GM12878 (cell line): ENCODE results near the gene CHAC2. TPM values are rescaled to one million over a fixed set of nuclear protein-coding genes. Genes with fewer than 3 reads are reported as not detected.

Source experiments
- ATAC-seq: fragments of 200-7000 bp; cut with Tn5 transposase; 3 replicates; pipeline ENCODE4 v1.9.1; 2020; ENCODE audit warnings: mild to moderate bottlenecking, moderate library complexity
- BruUV-seq: library from RNA; stranded (reverse); fragments of 400-500 nt; replicated peaks from 2 replicates; lab custom pipeline; 2021; lab: Mats Ljungman, UMichigan
- CTCF ChIA-PET: fragments of 300-600 bp; sonication (Branson Sonifier 250); formaldehyde crosslinking; extraction: SDS; loops from one replicate; lab custom pipeline; 2021; ENCODE audit warnings: inconsistent platforms; lab: Yijun Ruan, JAX
- POLR2A ChIA-PET: fragments of 350-600 bp; formaldehyde crosslinking; extraction: SDS; loops from one replicate; lab custom pipeline; 2021; ENCODE audit warnings: inconsistent platforms; lab: Charles Lee
- RAD21 ChIA-PET: fragments of 300-600 bp; sonication (Branson Sonifier 250); formaldehyde crosslinking; loops from one replicate; lab custom pipeline; 2023; ENCODE audit warnings: antibody characterized with exemption; ENCODE audit not compliant: unreplicated experiment; lab: Charles Lee
- SMC1A ChIA-PET: fragments of 300-600 bp; sonication (Branson Sonifier 250); formaldehyde crosslinking; loops from one replicate; lab custom pipeline; 2023; ENCODE audit not compliant: unreplicated experiment, uncharacterized antibody; lab: Charles Lee
- DNase-seq: peaks from one replicate; pipeline ENCODE4 v3.0.0-alpha.2; 2011; ENCODE audit warnings: low read depth, low spot score
- FAIRE-seq: peaks from 3 replicates; lab custom pipeline; 2011; peaks lifted over from hg19 to GRCh38; lab: Jason Lieb, UNC
- H2AFZ ChIP-seq: 2 replicates; pipeline ENCODE4 v1.6.0; 2011; ENCODE audit warnings: low read depth, low read length, control low read depth; ENCODE audit not compliant: control insufficient read depth
- H3K27ac ChIP-seq: 2 replicates; pipeline ENCODE4 v1.5.1; 2011; ENCODE audit warnings: control low read depth; ENCODE audit not compliant: control insufficient read depth, insufficient read depth
- H3K27me3 ChIP-seq, 2 experiments: replicated peaks in 1 of 2; 2 replicates each; pipeline versions ENCODE4 v1.6.0 to v1.6.1; 2011; ENCODE audit warnings: low read length in 1 of 2; ENCODE audit not compliant: control insufficient read depth in 2 of 2, insufficient read depth in 2 of 2
- H3K36me3 ChIP-seq, 2 experiments: 2 replicates each; pipeline ENCODE4 v1.5.1; 2011; ENCODE audit warnings: low read length in 1 of 2; ENCODE audit not compliant: control insufficient read depth in 2 of 2, insufficient read depth in 2 of 2
- H3K4me1 ChIP-seq: 2 replicates; pipeline ENCODE4 v1.6.1; 2011; ENCODE audit warnings: mild to moderate bottlenecking, low read length, moderate library complexity, mixed read lengths; ENCODE audit not compliant: control insufficient read depth, insufficient read depth
- H3K4me2 ChIP-seq: 2 replicates; pipeline ENCODE4 v1.6.0; 2011; ENCODE audit warnings: control low read depth; ENCODE audit not compliant: control insufficient read depth, insufficient read depth
- H3K4me3 ChIP-seq: fragments of 200-600 bp; sonication (generic); 2 replicates; pipeline ENCODE4 v1.5.1; 2016
- H3K79me2 ChIP-seq: 2 replicates; pipeline ENCODE4 v1.6.0; 2011; ENCODE audit warnings: low read length; ENCODE audit not compliant: control insufficient read depth, insufficient read depth
- H3K9ac ChIP-seq: 2 replicates; pipeline ENCODE4 v1.8.0; 2011; ENCODE audit warnings: low read length, control low read depth, mixed read lengths; ENCODE audit not compliant: control insufficient read depth, insufficient read depth
- H3K9me3 ChIP-seq: replicated peaks from 3 replicates; pipeline ENCODE4 v1.5.1; 2011; ENCODE audit warnings: mild to moderate bottlenecking, low read length; ENCODE audit not compliant: control insufficient read depth, insufficient read depth
- H4K20me1 ChIP-seq: 2 replicates; pipeline ENCODE4 v1.6.0; 2011; ENCODE audit not compliant: control insufficient read depth, insufficient read depth
- ATF7 ChIP-seq: fragments of 450-650 bp; IDR thresholded peaks from 2 replicates; pipeline ENCODE4 v1.6.1; 2016; ENCODE audit warnings: low read depth, mild to moderate bottlenecking
- CREM ChIP-seq: IDR thresholded peaks from 2 replicates; pipeline ENCODE4 v1.6.1; 2014; ENCODE audit warnings: antibody characterized with exemption, low read depth
- JUNB ChIP-seq: IDR thresholded peaks from 2 replicates; pipeline ENCODE4 v1.6.1; 2016; ENCODE audit warnings: antibody characterized with exemption, mild to moderate bottlenecking
- RAD51 ChIP-seq: fragments of 450-650 bp; IDR thresholded peaks from 2 replicates; pipeline ENCODE4 v1.6.1; 2016; ENCODE audit warnings: moderate library complexity, mild to moderate bottlenecking, inconsistent platforms
- SMAD5 ChIP-seq: IDR thresholded peaks from 2 replicates; pipeline ENCODE4 v1.6.1; 2016; ENCODE audit warnings: antibody characterized with exemption, low read depth
- ZZZ3 ChIP-seq: IDR thresholded peaks from 2 replicates; pipeline ENCODE4 v1.6.1; 2011; ENCODE audit warnings: low read depth; ENCODE audit not compliant: control insufficient read depth, insufficient read length
- whole genome bisulfite sequencing: methylation state at CpG from one replicate; pipeline ENCODE4 v1.1.6; 2016; ENCODE audit warnings: low lambda C conversion rate; ENCODE audit not compliant: insufficient replicate concordance, insufficient coverage; ENCODE audit errors: missing lambda C conversion rate; 5-methylcytosine and 5-hydroxymethylcytosine counted together
- in situ Hi-C: fragments of 300-500 bp; cut with MboI; formaldehyde crosslinking; loops from 9 replicates; pipeline ENCODE4 v1.14.3; 2018; ENCODE audit warnings: mixed read lengths
- intact Hi-C: fragments of 100-400 bp; cut with micrococcal nuclease; formaldehyde crosslinking; loops from one replicate; pipeline ENCODE4 v1.14.2; 2022; ENCODE audit not compliant: unreplicated experiment
- polyA plus RNA-seq, 11 experiments: library from polyadenylated mRNA; depleted of rRNA in 4 of 11; unstranded in 6 of 11; stranded (reverse) in 5 of 11; fragments of >200 nt; fragmentation: Nextera tagmentation in 4 of 11; fragmentation: Illumina TruSeq in 1 of 11; extraction: Ambion mirVana in 4 of 11; extraction: Trizol in 1 of 11; gene quantifications; 1 replicate in 1 of 11; 2 replicates in 10 of 11; pipeline versions ENCODE4 v1.2.1 to v1.2.3, GENCODE V29; 2011 to 2016; ENCODE audit warnings: inconsistent platforms in 2 of 11, missing spikeins in 2 of 11, low read depth in 1 of 11
- total RNA-seq, 4 experiments: library from RNA; depleted of rRNA in 3 of 4; stranded (reverse); fragments of >200 nt in 3 of 4; fragmentation: Illumina TruSeq in 1 of 4; extraction: Trizol in 1 of 4; gene quantifications; 2 replicates each; pipeline versions ENCODE4 v1.2.1 to v1.2.3, GENCODE V29; 2013 to 2021
- TF ChIP-seq, protein P1 (sequence below): IDR thresholded peaks from 2 replicates; pipeline ENCODE4 v1.6.1; 2012; ENCODE audit warnings: low read depth, low read length, improper control_type of control experiment
- TF ChIP-seq, protein P2 (sequence below): fragments of 450-650 bp; formaldehyde crosslinking; IDR thresholded peaks from 2 replicates; pipeline ENCODE4 v1.4.0; 2020; ENCODE audit warnings: mild to moderate bottlenecking, moderate library complexity

CHAC2 gene
- total and polyA plus RNA-seq, 10 of the 15 experiments (the other 5 are each of a cell fraction or from before 2014, with no cell fraction given) = 11.0 to 67.6 (median 25.0) TPM

DNA sequence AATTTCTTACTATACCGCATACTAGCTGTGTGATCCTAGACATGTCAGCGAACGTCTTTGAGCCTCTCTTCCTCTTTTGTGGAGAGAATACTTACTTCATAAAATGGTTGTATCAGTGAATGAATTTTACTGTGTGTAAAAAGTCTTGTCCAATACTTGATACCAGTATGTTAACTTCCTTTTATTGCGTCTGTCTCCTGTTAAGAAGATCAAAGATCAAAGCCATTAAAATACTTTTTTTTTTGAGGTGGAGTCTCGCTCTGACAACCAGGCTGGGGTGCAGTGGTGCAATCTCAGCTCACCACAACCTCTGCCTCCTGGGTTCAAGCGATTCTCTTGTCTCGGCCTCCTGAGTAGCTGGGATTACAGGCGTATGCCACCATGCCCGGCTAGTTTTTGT lies 52.4 kb downstream of the CHAC2 start (continued):
- no peak for TF ChIP-seq ATF7
- no peak for TF ChIP-seq RAD51
- no peak for TF ChIP-seq JUNB
- TF ChIP-seq, protein P1, sequence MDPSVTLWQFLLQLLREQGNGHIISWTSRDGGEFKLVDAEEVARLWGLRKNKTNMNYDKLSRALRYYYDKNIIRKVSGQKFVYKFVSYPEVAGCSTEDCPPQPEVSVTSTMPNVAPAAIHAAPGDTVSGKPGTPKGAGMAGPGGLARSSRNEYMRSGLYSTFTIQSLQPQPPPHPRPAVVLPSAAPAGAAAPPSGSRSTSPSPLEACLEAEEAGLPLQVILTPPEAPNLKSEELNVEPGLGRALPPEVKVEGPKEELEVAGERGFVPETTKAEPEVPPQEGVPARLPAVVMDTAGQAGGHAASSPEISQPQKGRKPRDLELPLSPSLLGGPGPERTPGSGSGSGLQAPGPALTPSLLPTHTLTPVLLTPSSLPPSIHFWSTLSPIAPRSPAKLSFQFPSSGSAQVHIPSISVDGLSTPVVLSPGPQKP = no peak
- TF ChIP-seq SMAD5 = no peak
- no peak for TF ChIP-seq ZZZ3
- TF ChIP-seq, protein P2, sequence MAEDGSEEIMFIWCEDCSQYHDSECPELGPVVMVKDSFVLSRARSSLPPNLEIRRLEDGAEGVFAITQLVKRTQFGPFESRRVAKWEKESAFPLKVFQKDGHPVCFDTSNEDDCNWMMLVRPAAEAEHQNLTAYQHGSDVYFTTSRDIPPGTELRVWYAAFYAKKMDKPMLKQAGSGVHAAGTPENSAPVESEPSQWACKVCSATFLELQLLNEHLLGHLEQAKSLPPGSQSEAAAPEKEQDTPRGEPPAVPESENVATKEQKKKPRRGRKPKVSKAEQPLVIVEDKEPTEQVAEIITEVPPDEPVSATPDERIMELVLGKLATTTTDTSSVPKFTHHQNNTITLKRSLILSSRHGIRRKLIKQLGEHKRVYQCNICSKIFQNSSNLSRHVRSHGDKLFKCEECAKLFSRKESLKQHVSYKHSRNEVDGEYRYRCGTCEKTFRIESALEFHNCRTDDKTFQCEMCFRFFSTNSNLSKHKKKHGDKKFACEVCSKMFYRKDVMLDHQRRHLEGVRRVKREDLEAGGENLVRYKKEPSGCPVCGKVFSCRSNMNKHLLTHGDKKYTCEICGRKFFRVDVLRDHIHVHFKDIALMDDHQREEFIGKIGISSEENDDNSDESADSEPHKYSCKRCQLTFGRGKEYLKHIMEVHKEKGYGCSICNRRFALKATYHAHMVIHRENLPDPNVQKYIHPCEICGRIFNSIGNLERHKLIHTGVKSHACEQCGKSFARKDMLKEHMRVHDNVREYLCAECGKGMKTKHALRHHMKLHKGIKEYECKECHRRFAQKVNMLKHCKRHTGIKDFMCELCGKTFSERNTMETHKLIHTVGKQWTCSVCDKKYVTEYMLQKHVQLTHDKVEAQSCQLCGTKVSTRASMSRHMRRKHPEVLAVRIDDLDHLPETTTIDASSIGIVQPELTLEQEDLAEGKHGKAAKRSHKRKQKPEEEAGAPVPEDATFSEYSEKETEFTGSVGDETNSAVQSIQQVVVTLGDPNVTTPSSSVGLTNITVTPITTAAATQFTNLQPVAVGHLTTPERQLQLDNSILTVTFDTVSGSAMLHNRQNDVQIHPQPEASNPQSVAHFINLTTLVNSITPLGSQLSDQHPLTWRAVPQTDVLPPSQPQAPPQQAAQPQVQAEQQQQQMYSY (CRISPR knock-in tag) = no peak

DNA sequence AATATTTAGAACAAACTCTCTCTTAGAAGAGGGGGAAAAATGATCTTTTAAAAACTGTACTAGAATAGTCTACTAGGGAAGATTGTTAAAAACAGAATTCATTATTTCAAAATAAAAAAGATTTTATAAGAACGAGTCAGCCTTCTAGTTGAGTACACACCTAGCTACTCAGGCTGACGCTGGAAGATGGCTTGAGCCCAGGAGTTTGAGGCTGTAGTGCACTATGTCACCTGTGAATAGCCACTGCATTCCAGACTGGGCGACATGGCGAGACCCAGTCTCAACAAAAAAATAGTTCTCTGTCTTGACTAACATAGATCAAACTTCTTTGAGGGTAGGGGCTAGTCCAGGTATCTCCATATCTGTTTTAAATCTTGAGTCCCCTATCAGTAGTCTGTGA lies 53.1 kb downstream of the CHAC2 start:
- 97% methylated on average over 4 of the region's 4 CpGs for WGBS
- CTCF ChIA-PET = no interaction called here
- POLR2A ChIA-PET = no interaction called here

More for the DNA sequence above, 53.1 kb downstream of the CHAC2 start:
- FAIRE-seq (no peak), ATAC-seq (no peak), DNase-seq (no peak)
- Histone ChIP-seq H3K4me2 (no peak overlapping the region), H3K27ac (no peak overlapping the region), H3K27me3 (no peaks in the 10 kb centered on the region), H2AFZ (no peak overlapping the region), H3K4me3 (no peak overlapping the region), H3K79me2 (no peaks in the 10 kb centered on the region), H3K9ac (no peak overlapping the region), H3K4me1 (no peaks in the 10 kb centered on the region), H3K9me3 (no peaks in the 10 kb centered on the region), H3K36me3 (peaks cover 0 to 3% of the 10 kb centered on the region in 2 experiments; a peak in 3 of 4 replicates), H4K20me1 (no peaks in the 10 kb centered on the region)
- no peak for TF ChIP-seq CREM
- intact Hi-C loops = no loop called here
- SMC1A ChIA-PET = interaction anchor here (0.9 kb wide), 1 partner anchor 53 kb away, joined by 3 read pairs; the partner anchor contains the start of gene CHAC2
- no TSS peak for BruUV-seq
- in situ Hi-C loops = no loop called here
- RAD21 ChIA-PET = no interaction called here
